GM12874 (cell line): ENCODE results near the gene RERG.

Source experiments
- CTCF ChIP-seq: IDR thresholded peaks from 2 replicates; pipeline ENCODE4 v1.5.1; 2011; ENCODE audit warnings: low read depth, mild to moderate bottlenecking, control low read depth, low read length, moderate library complexity; ENCODE audit not compliant: insufficient read depth

RERG gene

DNA sequence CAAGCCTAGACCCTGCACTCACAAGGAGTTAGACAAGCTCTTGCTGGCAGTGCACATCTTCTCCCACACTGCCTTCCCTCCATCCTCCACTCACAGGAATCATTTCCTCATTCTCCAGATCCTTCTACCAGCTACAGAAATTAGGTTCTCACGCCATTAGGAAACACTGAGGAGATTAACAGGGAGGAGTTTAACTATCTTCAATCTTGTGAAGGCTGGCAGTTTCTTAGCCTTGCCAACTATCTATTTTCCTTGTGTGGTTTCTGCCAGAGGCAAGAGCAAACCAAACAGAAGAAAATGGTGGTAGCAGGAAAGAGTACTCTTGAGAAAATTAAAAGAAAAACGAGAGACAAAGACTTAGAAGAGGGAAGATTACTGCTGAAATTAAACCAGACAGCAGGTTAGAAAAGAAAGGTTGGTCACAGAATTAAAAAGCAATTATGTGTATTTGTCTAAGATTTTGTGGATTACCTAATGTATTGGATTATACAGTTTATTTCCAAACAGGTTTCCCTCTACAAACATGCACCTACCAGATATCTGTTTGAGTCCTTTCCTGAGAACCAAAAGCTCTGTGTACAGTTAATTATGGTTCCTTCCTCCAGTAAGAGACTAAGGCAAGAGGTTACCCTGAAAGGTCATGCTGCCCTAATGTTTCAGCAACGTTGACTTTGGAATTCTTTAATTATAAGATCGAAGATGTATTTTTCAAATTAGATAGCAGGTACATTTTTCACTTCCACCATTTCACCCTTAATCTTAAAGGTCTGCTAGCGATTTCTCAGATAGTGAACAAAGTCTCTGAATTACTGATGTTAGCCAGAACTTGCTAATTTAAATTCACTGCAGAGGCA is 5.0 kb downstream of the RERG start:
- TF ChIP-seq CTCF: no peak

GRCh38 chr12:15214851-15215601 is 6.2 kb downstream of the RERG start:
- no peak for TF ChIP-seq CTCF

DNA sequence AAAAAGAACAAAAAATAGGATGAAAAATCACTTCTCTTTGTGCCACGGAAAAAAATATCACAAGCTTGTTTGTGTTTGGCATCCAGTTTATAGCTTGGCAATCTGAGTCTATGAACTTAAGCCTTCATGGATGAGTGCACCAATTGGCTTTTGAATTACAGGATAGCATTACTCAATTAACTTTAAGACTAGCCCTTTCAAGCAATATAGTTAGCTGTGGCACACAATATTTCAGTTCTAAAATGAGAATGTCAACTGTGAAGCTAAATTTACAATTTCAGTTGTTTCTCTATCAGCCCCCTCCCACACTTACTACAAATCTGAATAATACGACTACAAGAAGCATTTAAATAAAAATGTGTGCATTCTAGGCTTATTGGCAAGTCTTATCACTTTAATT is 8.3 kb downstream of the RERG start:
- no peak for TF ChIP-seq CTCF

DNA sequence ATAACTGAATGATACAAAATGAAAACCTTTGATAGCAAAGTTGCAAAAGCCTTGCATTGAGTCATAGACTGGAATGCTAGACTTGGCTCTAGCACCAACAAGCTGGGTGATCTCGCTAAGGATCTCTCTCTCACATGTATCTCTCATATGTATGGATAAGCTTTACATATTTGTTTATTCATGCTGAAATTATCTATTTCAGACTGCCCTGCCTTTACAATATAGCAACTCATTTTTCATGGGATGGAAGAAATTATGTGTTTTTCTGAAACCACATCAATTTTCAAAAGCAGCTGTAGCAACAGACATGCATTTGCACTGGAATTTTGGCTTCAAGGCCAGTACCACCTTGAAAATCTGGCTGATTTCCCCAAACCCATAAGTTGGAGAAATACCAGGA is 11.4 kb downstream of the RERG start:
- TF ChIP-seq CTCF: no peak

DNA sequence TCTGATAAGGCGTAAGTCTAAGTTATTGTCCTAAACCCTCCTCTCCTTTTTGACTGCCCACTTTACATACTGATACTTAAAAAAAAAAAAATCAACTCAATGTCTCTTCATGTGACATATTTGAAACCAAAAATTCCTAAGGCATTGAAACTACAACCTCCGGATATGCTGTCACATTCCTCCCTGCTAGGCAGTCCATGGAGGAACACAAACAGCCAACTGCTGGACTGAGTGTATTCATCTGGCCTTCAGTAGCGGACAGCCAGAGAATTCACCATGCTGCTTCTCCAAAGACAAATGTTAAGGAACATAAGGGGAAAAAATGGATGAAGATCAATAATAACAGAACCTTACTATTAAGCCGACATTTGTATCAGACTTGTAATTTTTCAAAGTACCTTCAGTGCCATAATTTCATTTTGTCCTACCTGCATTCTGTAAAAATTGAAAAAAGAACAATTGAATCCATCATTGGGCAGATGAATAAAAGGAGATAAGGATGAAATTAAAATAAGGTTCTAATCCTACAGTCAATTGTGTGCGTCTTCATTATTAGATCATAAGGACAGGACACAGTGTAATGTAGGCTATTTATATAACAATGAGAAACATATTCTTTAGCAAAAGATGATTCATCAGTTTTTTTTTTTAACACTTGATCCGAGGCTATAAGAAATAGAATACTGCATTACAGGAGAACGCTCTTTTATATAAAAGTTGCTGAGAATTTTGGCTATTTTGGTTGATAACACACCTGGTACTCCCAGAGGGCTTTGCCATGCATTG is 12.2 kb downstream of the RERG start:
- no peak for TF ChIP-seq CTCF

GRCh38 chr12:15208140-15208539 is 13.1 kb downstream of the RERG start:
- no peak for TF ChIP-seq CTCF

GRCh38 chr12:15206831-15207389 is 14.3 kb downstream of the RERG start:
- no peak for TF ChIP-seq CTCF
